ENCODE data around the gene RP2. TPM values are rescaled to one million over a fixed set of nuclear protein-coding genes. Genes with fewer than 3 reads are reported as not detected.

RP2 gene
- total RNA-seq, 1 experiment from 2014 or later, result 5.7 TPM

GRCh38 chrX:46838974-46839480 is 2.2 kb downstream of the RP2 start:
- H3K9me3 ChIP-seq (ENCODE audit: control insufficient read depth in 1 of 2, insufficient read depth in 1 of 2, low read depth in 1 of 2, low read length in 2 of 2), result no peaks in the 10 kb centered on the region
- no peak overlapping the region for H3K9ac ChIP-seq (ENCODE audit: low read length)
- no peaks in the 10 kb centered on the region for H3K36me3 ChIP-seq (ENCODE audit: control insufficient read depth in 1 of 2, insufficient read depth in 2 of 2, low read length in 2 of 2)
- BruUV-seq (replicated peaks), result no TSS peak
- peak overlapping the region; percentile 72; the same call in 1 of the 2 replicates for H3K4me2 ChIP-seq (ENCODE audit: low read length)
- ChIA-PET RAD21 (ENCODE audit: low non-redundant PET in 1 of 2, low total read pairs in 2 of 2, uncharacterized antibody in 2 of 2, unreplicated experiment in 2 of 2) (no interaction called here), CTCF (no interaction called here), POLR2A (no interaction called here)
- no peak overlapping the region for H3K4me3 ChIP-seq (replicated peaks in 1 of 2; ENCODE audit: low read depth in 1 of 2, low read length in 2 of 2)
- intact Hi-C loops (cut with micrococcal nuclease), result no loop called here
- no peaks in the 10 kb centered on the region for H3K9me2 ChIP-seq (ENCODE audit: insufficient read depth)
- H2AFZ ChIP-seq (ENCODE audit: low read depth, low read length, poor library complexity, severe bottlenecking), result no peak overlapping the region
- no peak for DNase-seq (ENCODE audit: low read depth, low spot score)
- H3K27ac ChIP-seq (ENCODE audit: low read depth, low read length), result no peak overlapping the region
- H4K20me1 ChIP-seq (ENCODE audit: insufficient read depth), result no peaks in the 10 kb centered on the region
- H3K4me1 ChIP-seq (ENCODE audit: control insufficient read depth in 1 of 2, insufficient read depth in 2 of 2, low read length in 2 of 2), result peaks cover 6 to 22% of the 10 kb centered on the region in 2 experiments; a peak in 3 of 4 replicates
- no peaks in the 10 kb centered on the region for H3K27me3 ChIP-seq (ENCODE audit: insufficient read depth, low read length)
- ATAC-seq, result no peak
- peaks cover 27% of the 10 kb centered on the region for H3K79me2 ChIP-seq (ENCODE audit: insufficient read depth, low read length)
- no peak for TF ChIP-seq POLR2AphosphoS5 (IDR thresholded peaks at IDR 0.05; ENCODE audit: low read depth, low read length)
- no peak for TF ChIP-seq ZFX (IDR thresholded peaks at IDR 0.05)
- TF ChIP-seq EGR1 (IDR thresholded peaks at IDR 0.05; ENCODE audit: low read depth), result no peak
- no peak for TF ChIP-seq REST (IDR thresholded peaks at IDR 0.05; ENCODE audit: low read depth)

- H3K4me3 ChIP-seq (replicated peaks in 1 of 2; ENCODE audit: low read depth in 1 of 2, low read length in 2 of 2), result no peak overlapping the region
- ChIA-PET RAD21 (ENCODE audit: low non-redundant PET in 1 of 2, low total read pairs in 2 of 2, uncharacterized antibody in 2 of 2, unreplicated experiment in 2 of 2) (no interaction called here), POLR2A (no interaction called here), CTCF (no interaction called here)
- H3K9ac ChIP-seq (ENCODE audit: low read length), result no peak overlapping the region
- no peaks in the 10 kb centered on the region for H3K9me3 ChIP-seq (ENCODE audit: control insufficient read depth in 1 of 2, insufficient read depth in 1 of 2, low read depth in 1 of 2, low read length in 2 of 2)
- no peak for DNase-seq (ENCODE audit: low read depth, low spot score)
- no peak for ATAC-seq
- no peak overlapping the region for H2AFZ ChIP-seq (ENCODE audit: low read depth, low read length, poor library complexity, severe bottlenecking)
- no peak overlapping the region for H3K27ac ChIP-seq (ENCODE audit: low read depth, low read length)
- no peaks in the 10 kb centered on the region for H3K36me3 ChIP-seq (ENCODE audit: control insufficient read depth in 1 of 2, insufficient read depth in 2 of 2, low read length in 2 of 2)
- TF ChIP-seq ZNF274 (IDR thresholded peaks at IDR 0.05; ENCODE audit: low read depth, low read length) (no peak), FOSL1 (IDR thresholded peaks at IDR 0.05; ENCODE audit: low read depth) (no peak), JUND (IDR thresholded peaks at IDR 0.05) (no peak), ZBTB33 (IDR thresholded peaks at IDR 0.05; ENCODE audit: extremely low read depth, insufficient replicate concordance, low read length) (no peak), YY1 (IDR thresholded peaks at IDR 0.05; ENCODE audit: extremely low read depth, insufficient replicate concordance, low read depth, low read length) (no peak), CBX3 (IDR thresholded peaks at IDR 0.05; ENCODE audit: low read depth) (no peak), ELF1 (IDR thresholded peaks at IDR 0.05; ENCODE audit: borderline replicate concordance, low read depth) (no peak), SRF (IDR thresholded peaks at IDR 0.05; ENCODE audit: low read depth) (no peak), CTCF (IDR thresholded peaks at IDR 0.05 in 2 of 3, conservative IDR thresholded peaks at IDR 0.05 in 1 of 3; ENCODE audit: borderline replicate concordance in 1 of 3, insufficient read depth in 1 of 3, low read depth in 2 of 3, low read length in 2 of 3) (no peak), SP1 (IDR thresholded peaks at IDR 0.05; ENCODE audit: low read depth) (no peak)
- H4K20me1 ChIP-seq (ENCODE audit: insufficient read depth), result no peaks in the 10 kb centered on the region
- no peaks in the 10 kb centered on the region for H3K27me3 ChIP-seq (ENCODE audit: insufficient read depth, low read length)
- peaks cover 31% of the 10 kb centered on the region for H3K79me2 ChIP-seq (ENCODE audit: insufficient read depth, low read length)
- intact Hi-C loops (cut with micrococcal nuclease), result no loop called here
- no peak overlapping the region for H3K4me2 ChIP-seq (ENCODE audit: low read length)
- BruUV-seq (replicated peaks), result no TSS peak
- H3K9me2 ChIP-seq (ENCODE audit: insufficient read depth), result no peaks in the 10 kb centered on the region
- H3K4me1 ChIP-seq (ENCODE audit: control insufficient read depth in 1 of 2, insufficient read depth in 2 of 2, low read length in 2 of 2), result peaks cover 6 to 22% of the 10 kb centered on the region in 2 experiments; a peak in 3 of 4 replicates
Observed at GRCh38 chrX:46840946-46841345, 4.1 kb downstream of the RP2 start.

Data from HCT116 (cell line).